Measurements from ENCODE around the gene PBX1. TPM values are rescaled to one million over a fixed set of nuclear protein-coding genes. Genes with fewer than 3 reads are reported as not detected.

Gene PBX1
- total RNA-seq, 4 donors from 2014 or later = 89.6 to 138 (median 112) TPM

GRCh38 chr1:164771619-164772361, 212.8 kb downstream of the PBX1 start:
- Histone ChIP-seq H3K27me3 (no peaks in the 10 kb centered on the region), H3K27ac (replicated peaks in 1 of 4) (peak overlapping the region; percentile 76 to 82 (median 78)), H3K9me3 (no peaks in the 10 kb centered on the region), H3K4me3 (peak overlapping the region in 1 of 4 donors; percentile 7), H3K4me1 (peaks cover 68 to 94% (median 88%) of the 10 kb centered on the region in 4 donors), H3K36me3 (no peaks in the 10 kb centered on the region)
- 33% methylated on average over 7 of the region's 7 CpGs for WGBS
- TF ChIP-seq POLR2AphosphoS5 (IDR thresholded peaks at IDR 0.05) = peak in 1 of 2 donors; percentile 31
- TF ChIP-seq POLR2A (IDR thresholded peaks at IDR 0.05; ENCODE audit: low read depth) = no peak
- TF ChIP-seq CTCF (IDR thresholded peaks at IDR 0.05) = no peak
- no peak for DNase-seq (ENCODE audit: extremely low spot score)
- intact Hi-C loops (cut with DNase I) = loop anchor here (5.0 kb wide), 1 partner anchor 134 kb away; no protein-coding TSS in a partner anchor

GRCh38 chr1:164772635-164773034, 213.7 kb downstream of the PBX1 start:
- H3K27me3 ChIP-seq = no peaks in the 10 kb centered on the region
- peaks cover 60 to 94% (median 87%) of the 10 kb centered on the region in 4 donors for H3K4me1 ChIP-seq
- peak; percentile 44 to 45 for TF ChIP-seq POLR2AphosphoS5 (IDR thresholded peaks at IDR 0.05)
- TF ChIP-seq EP300 (IDR thresholded peaks at IDR 0.05) = no peak
- TF ChIP-seq POLR2A (IDR thresholded peaks at IDR 0.05; ENCODE audit: low read depth) = no peak
- no peak for TF ChIP-seq CTCF (IDR thresholded peaks at IDR 0.05)
- no peaks in the 10 kb centered on the region for H3K36me3 ChIP-seq
- intact Hi-C loops (cut with DNase I) = loop anchor here (5.0 kb wide), 1 partner anchor 135 kb away; no protein-coding TSS in a partner anchor
- H3K9me3 ChIP-seq = no peaks in the 10 kb centered on the region
- peak overlapping the region; percentile 76 to 82 (median 78) for H3K27ac ChIP-seq (replicated peaks in 1 of 4)
- 56% methylated on average over 3 of the region's 4 CpGs for WGBS
- DNase-seq (ENCODE audit: extremely low spot score) = no peak
- H3K4me3 ChIP-seq = no peak overlapping the region

DNA sequence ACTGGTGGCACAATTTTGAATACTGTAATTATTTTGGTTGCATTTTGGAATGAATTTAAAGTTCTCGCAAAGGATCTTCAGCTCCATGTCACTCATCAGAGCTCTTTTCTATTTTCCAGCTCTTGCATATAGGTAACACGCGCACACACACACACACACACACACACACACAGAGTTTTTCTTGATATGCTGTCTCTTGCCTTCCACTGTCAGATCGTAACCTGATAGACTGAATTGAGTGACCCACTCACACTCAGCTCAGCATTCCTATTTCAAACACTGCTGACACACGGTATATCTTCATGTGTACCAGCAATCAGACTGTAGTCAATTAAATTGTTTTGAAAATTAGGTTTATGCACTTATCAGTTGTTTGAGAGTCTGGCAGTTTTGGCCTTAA, 214.1 kb downstream of the PBX1 start:
- Histone ChIP-seq H3K27ac (replicated peaks in 1 of 4) (peak overlapping the region; percentile 76 to 82 (median 78)), H3K4me3 (no peak overlapping the region), H3K36me3 (no peaks in the 10 kb centered on the region), H3K9me3 (no peaks in the 10 kb centered on the region), H3K27me3 (no peaks in the 10 kb centered on the region), H3K4me1 (peaks cover 57 to 94% (median 86%) of the 10 kb centered on the region in 4 donors)
- TF ChIP-seq POLR2AphosphoS5 (IDR thresholded peaks at IDR 0.05) (no peak), POLR2A (IDR thresholded peaks at IDR 0.05; ENCODE audit: low read depth) (no peak), CTCF (IDR thresholded peaks at IDR 0.05) (no peak), EP300 (IDR thresholded peaks at IDR 0.05) (no peak)
- intact Hi-C loops (cut with DNase I) = loop anchor here (5.0 kb wide), 1 partner anchor 136 kb away; no protein-coding TSS in a partner anchor
- DNase-seq (ENCODE audit: extremely low spot score) = no peak
- WGBS = 82% methylated on average over 5 of the region's 5 CpGs

DNA sequence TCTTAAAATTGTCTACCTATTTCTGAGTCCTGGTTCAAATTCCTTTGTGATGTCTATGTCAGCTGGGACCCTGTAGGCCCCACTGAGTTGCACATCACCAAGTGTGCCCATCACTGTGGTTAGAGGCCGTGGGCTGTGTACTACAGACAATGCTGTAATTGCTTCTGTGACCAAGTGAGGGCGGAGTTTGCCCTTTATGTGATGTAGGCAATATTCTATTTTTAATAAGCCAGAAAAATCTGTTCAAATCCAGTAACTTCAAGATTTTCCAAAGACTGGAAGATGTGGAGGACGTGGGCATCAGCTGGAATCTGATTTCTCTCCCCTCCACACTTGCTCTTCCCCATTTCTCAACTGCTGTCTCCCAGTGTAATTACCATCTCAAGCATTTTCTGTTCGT, 215.4 kb downstream of the PBX1 start:
- TF ChIP-seq POLR2AphosphoS5 (IDR thresholded peaks at IDR 0.05) (no peak), EP300 (IDR thresholded peaks at IDR 0.05) (no peak), POLR2A (IDR thresholded peaks at IDR 0.05; ENCODE audit: low read depth) (no peak), CTCF (IDR thresholded peaks at IDR 0.05) (no peak)
- H3K4me1 ChIP-seq = peaks cover 56 to 96% (median 91%) of the 10 kb centered on the region in 4 donors

More for the DNA sequence above, 215.4 kb downstream of the PBX1 start:
- H3K36me3 ChIP-seq = no peaks in the 10 kb centered on the region
- intact Hi-C loops (cut with DNase I) = loop anchor here (5.0 kb wide), 1 partner anchor 137 kb away; no protein-coding TSS in a partner anchor
- H3K4me3 ChIP-seq = no peak overlapping the region
- WGBS = 49% methylated on average over 4 of the region's 4 CpGs
- DNase-seq (ENCODE audit: extremely low spot score) = no peak
- H3K27ac ChIP-seq (replicated peaks in 1 of 4) = peak overlapping the region; percentile 76 to 82 (median 78)
- H3K27me3 ChIP-seq = no peaks in the 10 kb centered on the region
- no peaks in the 10 kb centered on the region for H3K9me3 ChIP-seq
